ENCODE data around the gene RAC3.

Gene RAC3

GRCh38 chr17:82049521-82049971, 18.1 kb downstream of the RAC3 start:
- H3K4me3 Mint-ChIP-seq = no peak overlapping the region
- peak overlapping the region; percentile 91 for H3K27ac Mint-ChIP-seq
- peaks cover 5% of the 10 kb centered on the region for H3K36me3 Mint-ChIP-seq
- no peak for ATAC-seq
- DNase-seq (ENCODE audit: low spot score in 2 of 2) = no peak
- peaks cover 23% of the 10 kb centered on the region for H3K4me1 Mint-ChIP-seq
- H3K9me3 Mint-ChIP-seq = no peaks in the 10 kb centered on the region

- Mint-ChIP-seq H3K4me3 (peak overlapping the region; percentile 83), H3K36me3 (peaks cover 12% of the 10 kb centered on the region), H3K27ac (peak overlapping the region; percentile 91), H3K4me1 (peaks cover 29% of the 10 kb centered on the region), H3K9me3 (no peaks in the 10 kb centered on the region)
- no peak for DNase-seq (ENCODE audit: low spot score in 2 of 2)
- no peak for ATAC-seq
Measured at GRCh38 chr17:82050152-82050760, 18.8 kb downstream of the RAC3 start.

- Mint-ChIP-seq H3K4me3 (peak overlapping the region; percentile 83), H3K27ac (peak overlapping the region; percentile 91), H3K4me1 (peaks cover 29% of the 10 kb centered on the region), H3K9me3 (no peaks in the 10 kb centered on the region), H3K36me3 (peaks cover 12% of the 10 kb centered on the region)
- no peak for DNase-seq (ENCODE audit: low spot score in 2 of 2)
- peak; percentile 9 for ATAC-seq
Measured at GRCh38 chr17:82050761-82051641, 19.5 kb downstream of the RAC3 start.

GRCh38 chr17:82051776-82052637, 20.5 kb downstream of the RAC3 start, which contains the start of the genes GPS1 and RFNG:
Gene GPS1, plus strand, starts transcription at chr17:82051898. Its CDS starts 34 bp downstream, at chr17:82051932.
Gene RFNG, minus strand, starts transcription at chr17:82051811. Its CDS starts 45 bp downstream, at chr17:82051766.
- Mint-ChIP-seq H3K4me1 (peaks cover 29% of the 10 kb centered on the region), H3K9me3 (no peaks in the 10 kb centered on the region), H3K27ac (peak within 1 kb of the TSS; percentile 91), H3K4me3 (peak within 1 kb of the TSS; percentile 83), H3K36me3 (peaks cover 12% of the 10 kb centered on the region)
- peak; percentile 77 to 88 for DNase-seq (ENCODE audit: low spot score in 2 of 2)
- peak; percentile 85 for ATAC-seq

- H3K27ac Mint-ChIP-seq = peak overlapping the region; percentile 37
- H3K4me3 Mint-ChIP-seq = peak overlapping the region; percentile 72
- peaks cover 23% of the 10 kb centered on the region for H3K4me1 Mint-ChIP-seq
- no peak for DNase-seq (ENCODE audit: low spot score in 2 of 2)
- H3K36me3 Mint-ChIP-seq = peaks cover 10% of the 10 kb centered on the region
- ATAC-seq = no peak
- no peaks in the 10 kb centered on the region for H3K9me3 Mint-ChIP-seq
Measured at GRCh38 chr17:82052638-82053059, 21.2 kb downstream of the RAC3 start.

- H3K4me3 Mint-ChIP-seq = peak overlapping the region; percentile 72
- peaks cover 22% of the 10 kb centered on the region for H3K4me1 Mint-ChIP-seq
- H3K9me3 Mint-ChIP-seq = no peaks in the 10 kb centered on the region
- peak overlapping the region; percentile 37 for H3K27ac Mint-ChIP-seq
- H3K36me3 Mint-ChIP-seq = peaks cover 14% of the 10 kb centered on the region
- DNase-seq (ENCODE audit: low spot score in 2 of 2) (no peak), ATAC-seq (no peak)
Measured at GRCh38 chr17:82053130-82053529, 21.7 kb downstream of the RAC3 start.

- Mint-ChIP-seq H3K27ac (peak overlapping the region; percentile 37), H3K9me3 (no peaks in the 10 kb centered on the region)
- ATAC-seq = no peak
Measured at GRCh38 chr17:82053556-82054263, 22.2 kb downstream of the RAC3 start.

GRCh38 chr17:82054351-82055022, 23.0 kb downstream of the RAC3 start:
- no peak overlapping the region for H3K4me3 Mint-ChIP-seq
- peaks cover 15% of the 10 kb centered on the region for H3K36me3 Mint-ChIP-seq
- ATAC-seq (no peak), DNase-seq (ENCODE audit: low spot score in 2 of 2) (no peak)
- peak overlapping the region; percentile 72 for H3K27ac Mint-ChIP-seq
- no peaks in the 10 kb centered on the region for H3K9me3 Mint-ChIP-seq
- peaks cover 22% of the 10 kb centered on the region for H3K4me1 Mint-ChIP-seq

More at GRCh38 chr17:82053556-82054263, 22.2 kb downstream of the RAC3 start:
- DNase-seq (ENCODE audit: low spot score in 2 of 2) = no peak
- Mint-ChIP-seq H3K36me3 (peaks cover 15% of the 10 kb centered on the region), H3K4me1 (peaks cover 22% of the 10 kb centered on the region), H3K4me3 (peak overlapping the region; percentile 72)

GRCh38 chr17:82055023-82055964, 23.8 kb downstream of the RAC3 start:
- no peak for DNase-seq (ENCODE audit: low spot score in 2 of 2)
- H3K27ac Mint-ChIP-seq = peak overlapping the region; percentile 72
- no peak for ATAC-seq
- peaks cover 22% of the 10 kb centered on the region for H3K36me3 Mint-ChIP-seq
- peaks cover 19% of the 10 kb centered on the region for H3K4me1 Mint-ChIP-seq
- no peak overlapping the region for H3K4me3 Mint-ChIP-seq
- H3K9me3 Mint-ChIP-seq = no peaks in the 10 kb centered on the region

- ATAC-seq = no peak
- H3K4me3 Mint-ChIP-seq = no peak overlapping the region
Measured at GRCh38 chr17:82055965-82056728, 24.7 kb downstream of the RAC3 start.

GRCh38 chr17:82056729-82057621, 25.5 kb downstream of the RAC3 start:
- Mint-ChIP-seq H3K27ac (no peak overlapping the region), H3K4me1 (peaks cover 13% of the 10 kb centered on the region), H3K4me3 (no peak overlapping the region), H3K9me3 (no peaks in the 10 kb centered on the region), H3K36me3 (peaks cover 34% of the 10 kb centered on the region)
- DNase-seq (ENCODE audit: low spot score in 2 of 2) (no peak), ATAC-seq (no peak)

More at GRCh38 chr17:82055965-82056728, 24.7 kb downstream of the RAC3 start:
- no peak for DNase-seq (ENCODE audit: low spot score in 2 of 2)
- no peaks in the 10 kb centered on the region for H3K9me3 Mint-ChIP-seq
- H3K27ac Mint-ChIP-seq = peak overlapping the region; percentile 5
- H3K4me1 Mint-ChIP-seq = peaks cover 13% of the 10 kb centered on the region
- peaks cover 31% of the 10 kb centered on the region for H3K36me3 Mint-ChIP-seq

Data from stimulated activated effector memory CD8-positive, alpha-beta T cell treated with anti-CD3 and anti-CD28 coated beads, Interleukin-12 subunit alpha, Interleukin-12 subunit beta, amount 100 ng/mL, for 72 hours (primary cell).